Prostate gland (tissue), 2 donors: Measurements from ENCODE around the gene WASF3. TPM values are rescaled to one million over a fixed set of nuclear protein-coding genes. Genes with fewer than 3 reads are reported as not detected.

Source experiments
- DNase-seq: peaks from one replicate; pipeline ENCODE4 v3.0.0-alpha.2; 2019; ENCODE audit warnings: low spot score
- H3K27ac ChIP-seq, 2 donors: fragments of 200-600 bp; sonication (generic); 2 replicates each; pipeline ENCODE4 v1.5.1; 2017 to 2019
- H3K27me3 ChIP-seq: fragments of 200-600 bp; sonication (generic); replicated peaks from 2 replicates; pipeline ENCODE4 v1.5.1; 2019; ENCODE audit not compliant: insufficient read depth
- H3K36me3 ChIP-seq, 2 donors: fragments of 200-600 bp; sonication (generic); 1 replicate in 1 of 2; 2 replicates in 1 of 2; pipeline versions ENCODE4 v1.5.1 to v1.8.1; 2017 to 2019
- H3K4me1 ChIP-seq: fragments of 200-600 bp; sonication (generic); replicated peaks from 2 replicates; pipeline ENCODE4 v1.5.1; 2019
- H3K4me3 ChIP-seq, 2 donors: fragments of 200-600 bp; sonication (generic); 2 replicates each; pipeline ENCODE4 v1.5.1; 2017 to 2019
- H3K9me3 ChIP-seq: fragments of 200-600 bp; sonication (generic); 2 replicates; pipeline ENCODE4 v1.5.1; 2017
- CTCF ChIP-seq, 4 experiments: fragments of 200-600 bp in 2 of 4; fragments of 450-650 bp in 2 of 4; sonication (generic) in 2 of 4; IDR thresholded peaks; 1 replicate in 3 of 4; 2 replicates in 1 of 4; pipeline ENCODE4 v1.5.1; 2016 to 2019; ENCODE audit warnings: antibody characterized with exemption in 4 of 4, mild to moderate bottlenecking in 2 of 4, moderate library complexity in 2 of 4
- POLR2A ChIP-seq: fragments of 450-650 bp; IDR thresholded peaks from one replicate; pipeline ENCODE4 v1.6.1; 2016; ENCODE audit warnings: antibody characterized with exemption, mild to moderate bottlenecking
- POLR2AphosphoS5 ChIP-seq: sonication (generic); formaldehyde crosslinking; IDR thresholded peaks from one replicate; pipeline ENCODE4 v1.6.1; 2017; ENCODE audit warnings: antibody characterized with exemption
- WGBS: methylation state at CpG from one replicate; pipeline ENCODE4 v1.1.5; 2018; 5-methylcytosine and 5-hydroxymethylcytosine counted together
- intact Hi-C: fragments of 100-400 bp; cut with DNase I; formaldehyde crosslinking; loops from one replicate; pipeline ENCODE4 v1.14.2; 2022
- total RNA-seq, 2 donors: library from RNA; depleted of rRNA; stranded (reverse); fragments of >200 nt; gene quantifications; one replicate each; pipeline ENCODE4 v1.1.0, GENCODE V29; 2016

Gene WASF3
- total RNA-seq, 2 donors from 2014 or later: 10.3 to 23.0 TPM

GRCh38 chr13:26575244-26575643 is 17.8 kb downstream of the WASF3 start:
- TF ChIP-seq POLR2A (no peak), CTCF (IDR thresholded peaks at IDR 0.05) (no peak)
- Histone ChIP-seq H3K4me3 (no peak overlapping the region), H3K27me3 (no peaks in the 10 kb centered on the region), H3K4me1 (no peaks in the 10 kb centered on the region), H3K9me3 (no peaks in the 10 kb centered on the region), H3K27ac (no peak overlapping the region), H3K36me3 (no peaks in the 10 kb centered on the region)
- intact Hi-C loops: no loop called here
- DNase-seq: no peak
- 98% methylated on average over 2 of the region's 2 CpGs for WGBS

GRCh38 chr13:26579580-26579979 is 22.1 kb downstream of the WASF3 start:
- Histone ChIP-seq H3K4me3 (no peak overlapping the region), H3K27me3 (no peaks in the 10 kb centered on the region), H3K36me3 (no peaks in the 10 kb centered on the region), H3K27ac (no peak overlapping the region), H3K9me3 (no peaks in the 10 kb centered on the region), H3K4me1 (no peaks in the 10 kb centered on the region)
- DNase-seq: no peak
- TF ChIP-seq POLR2AphosphoS5: no peak
- no peak for TF ChIP-seq POLR2A
- TF ChIP-seq CTCF (IDR thresholded peaks at IDR 0.05): no peak
- intact Hi-C loops: no loop called here
- 96% methylated on average over 1 of the region's 1 CpG for WGBS

GRCh38 chr13:26583662-26584061 is 26.2 kb downstream of the WASF3 start:
- intact Hi-C loops: no loop called here
- Histone ChIP-seq H3K4me3 (no peak overlapping the region), H3K4me1 (no peaks in the 10 kb centered on the region), H3K36me3 (no peaks in the 10 kb centered on the region), H3K9me3 (no peaks in the 10 kb centered on the region), H3K27me3 (no peaks in the 10 kb centered on the region), H3K27ac (no peak overlapping the region)
- TF ChIP-seq CTCF (IDR thresholded peaks at IDR 0.05) (no peak), POLR2AphosphoS5 (no peak), POLR2A (no peak)
- 67% methylated on average over 2 of the region's 2 CpGs for WGBS
- no peak for DNase-seq

GRCh38 chr13:26584713-26585112 is 27.2 kb downstream of the WASF3 start:
- H3K27me3 ChIP-seq: no peaks in the 10 kb centered on the region
- 81% methylated on average over 2 of the region's 2 CpGs for WGBS
- no peaks in the 10 kb centered on the region for H3K4me1 ChIP-seq
- no peak overlapping the region for H3K4me3 ChIP-seq
- no peaks in the 10 kb centered on the region for H3K36me3 ChIP-seq
- TF ChIP-seq POLR2AphosphoS5 (no peak), CTCF (IDR thresholded peaks at IDR 0.05) (no peak), POLR2A (no peak)
- H3K27ac ChIP-seq: no peak overlapping the region
- H3K9me3 ChIP-seq: no peaks in the 10 kb centered on the region
- intact Hi-C loops: no loop called here
- no peak for DNase-seq

- intact Hi-C loops: no loop called here
- H3K36me3 ChIP-seq: no peaks in the 10 kb centered on the region
- no peak overlapping the region for H3K27ac ChIP-seq
- no peaks in the 10 kb centered on the region for H3K9me3 ChIP-seq
- TF ChIP-seq CTCF (IDR thresholded peaks at IDR 0.05): no peak
- no peak for TF ChIP-seq POLR2AphosphoS5
- TF ChIP-seq POLR2A: no peak
- DNase-seq: no peak
- no peaks in the 10 kb centered on the region for H3K4me1 ChIP-seq
- H3K27me3 ChIP-seq: no peaks in the 10 kb centered on the region
- H3K4me3 ChIP-seq: no peak overlapping the region
- WGBS: 81% methylated on average over 1 of the region's 1 CpG
Observed at GRCh38 chr13:26585136-26585535, 27.7 kb downstream of the WASF3 start.
